PC-3 (cell line): ENCODE measurements around the gene AK8. TPM values are rescaled to one million over a fixed set of nuclear protein-coding genes. Genes with fewer than 3 reads are reported as not detected.

Source experiments
- ATAC-seq: fragments of 200-7000 bp; cut with Tn5 transposase; 2 replicates; pipeline ENCODE4 v1.9.1; 2020; ENCODE audit warnings: mild to moderate bottlenecking, moderate library complexity
- BruUV-seq: library from RNA; stranded (reverse); fragments of 400-500 nt; replicated peaks from 2 replicates; lab custom pipeline; 2021; lab: Mats Ljungman, UMichigan
- CTCF ChIA-PET: fragments of 300-600 bp; sonication (Branson Sonifier 250); formaldehyde crosslinking; loops from one replicate; lab custom pipeline; 2022; ENCODE audit warnings: antibody characterized with exemption; lab: Charles Lee
- POLR2A ChIA-PET: fragments of 300-600 bp; sonication (Branson Sonifier 250); formaldehyde crosslinking; loops from one replicate; lab custom pipeline; 2022; ENCODE audit warnings: antibody characterized with exemption; ENCODE audit not compliant: unreplicated experiment; lab: Charles Lee
- DNase-seq: peaks from one replicate; pipeline ENCODE4 v3.0.0-alpha.2; 2015
- H2AFZ ChIP-seq: fragments of 300-600 bp; sonication (generic); 2 replicates; pipeline ENCODE4 v1.6.0; 2016; ENCODE audit warnings: antibody characterized with exemption, low read length
- H3F3A ChIP-seq: fragments of 300-600 bp; sonication (generic); one replicate; pipeline ENCODE4 v1.6.0; 2017; ENCODE audit warnings: antibody characterized with exemption, low read length, control low read depth, mild to moderate bottlenecking; ENCODE audit not compliant: unreplicated experiment
- H3K27ac ChIP-seq: fragments of 300-600 bp; sonication (generic); 2 replicates; pipeline ENCODE4 v1.5.1; 2016; ENCODE audit warnings: mild to moderate bottlenecking, low read length
- H3K27me3 ChIP-seq: fragments of 300-600 bp; sonication (generic); 2 replicates; pipeline ENCODE4 v1.6.1; 2016; ENCODE audit warnings: low read length, mixed read lengths
- H3K36me3 ChIP-seq: fragments of 300-600 bp; sonication (generic); 2 replicates; pipeline ENCODE4 v1.6.1; 2016; ENCODE audit warnings: low read depth, mixed run types, low read length, mixed read lengths
- H3K4me1 ChIP-seq: fragments of 300-600 bp; sonication (generic); 2 replicates; pipeline ENCODE4 v1.5.1; 2016; ENCODE audit warnings: low read length; ENCODE audit not compliant: insufficient read depth
- H3K4me2 ChIP-seq: fragments of 300-600 bp; sonication (generic); 2 replicates; pipeline ENCODE4 v1.6.0; 2016; ENCODE audit warnings: low read length
- H3K4me3 ChIP-seq: fragments of 300-600 bp; sonication (generic); 2 replicates; pipeline ENCODE4 v1.5.1; 2016; ENCODE audit warnings: mild to moderate bottlenecking, low read length, mixed read lengths
- H3K79me2 ChIP-seq: fragments of 300-600 bp; sonication (generic); 2 replicates; pipeline ENCODE4 v1.6.1; 2017; ENCODE audit warnings: low read length, mixed read lengths
- H3K9ac ChIP-seq: fragments of 300-600 bp; sonication (generic); 2 replicates; pipeline ENCODE4 v1.6.0; 2016; ENCODE audit warnings: mild to moderate bottlenecking, low read length
- H3K9me2 ChIP-seq: fragments of 300-600 bp; sonication (generic); replicated peaks from 2 replicates; pipeline ENCODE4 v1.6.1; 2016; ENCODE audit warnings: mixed run types, low read length, mixed read lengths
- H3K9me3 ChIP-seq: fragments of 300-600 bp; sonication (generic); 2 replicates; pipeline ENCODE4 v1.6.1; 2016; ENCODE audit warnings: low read length, mixed read lengths
- H4K20me1 ChIP-seq: fragments of 300-600 bp; sonication (generic); 2 replicates; pipeline ENCODE4 v1.6.1; 2016; ENCODE audit warnings: low read length, mixed read lengths
- EZH2 ChIP-seq: fragments of 300-600 bp; sonication (generic); IDR thresholded peaks from one replicate; pipeline ENCODE4 v1.6.1; 2017; ENCODE audit warnings: antibody characterized with exemption, mild to moderate bottlenecking, low read length; ENCODE audit not compliant: unreplicated experiment
- EZH2phosphoT487 ChIP-seq: fragments of 300-600 bp; sonication (generic); IDR thresholded peaks from 2 replicates; pipeline ENCODE4 v1.6.1; 2018; ENCODE audit warnings: mild to moderate bottlenecking, antibody characterized with exemption, low read length, borderline replicate concordance
- intact Hi-C: fragments of 100-400 bp; cut with micrococcal nuclease; formaldehyde crosslinking; loops from 2 replicates; pipeline ENCODE4 v1.9.0; 2023
- total RNA-seq: library from RNA; depleted of rRNA; stranded (reverse); fragments of >200 nt; gene quantifications from 2 replicates; pipeline ENCODE4 v1.2.3, GENCODE V29; 2014
- TF ChIP-seq, protein P1 (sequence below): fragments of 300-600 bp; sonication (generic); conservative IDR thresholded peaks from 2 replicates; pipeline ENCODE4 v1.5.1; 2017; ENCODE audit warnings: antibody characterized with exemption, low read depth, mild to moderate bottlenecking, low read length

AK8 gene
- total RNA-seq, 1 experiment from 2014 or later, result 0.55 TPM

DNA sequence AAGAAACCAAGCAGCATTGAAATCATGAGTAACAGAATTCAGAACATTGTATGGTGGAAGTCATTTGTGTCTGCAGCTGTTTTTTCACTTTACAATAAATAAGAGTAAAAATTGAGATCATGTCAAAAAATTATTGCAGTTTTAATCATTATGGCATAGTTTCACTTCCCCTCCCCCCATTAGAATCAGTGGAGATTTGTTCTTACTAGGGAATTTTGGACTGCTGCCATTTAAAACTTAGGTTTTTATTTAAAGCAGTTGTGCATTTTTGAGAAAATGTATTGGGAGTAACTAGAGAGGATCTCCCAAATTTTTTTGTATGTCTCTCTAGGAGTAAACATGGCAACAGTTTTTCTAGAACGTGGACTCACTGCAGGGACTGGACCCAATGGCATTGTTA lies 187.4 kb downstream of the AK8 start:
- no peak for ATAC-seq
- Histone ChIP-seq H3K27ac (no peak overlapping the region), H3K9ac (no peak overlapping the region), H3K27me3 (no peaks in the 10 kb centered on the region), H3K36me3 (peaks cover 59% of the 10 kb centered on the region), H3K4me1 (no peaks in the 10 kb centered on the region), H3K4me3 (no peak overlapping the region), H3K4me2 (no peak overlapping the region), H3K9me2 (no peaks in the 10 kb centered on the region), H3K79me2 (0 out of 2 replicates have a peak, but pooled peaks cover 5% of the 10 kb centered on the region), H2AFZ (no peak overlapping the region), H3F3A (no peaks in the 10 kb centered on the region), H4K20me1 (no peaks in the 10 kb centered on the region), H3K9me3 (no peaks in the 10 kb centered on the region)
- no peak for TF ChIP-seq EZH2phosphoT487
- TF ChIP-seq EZH2, result no peak
- TF ChIP-seq, protein P1, sequence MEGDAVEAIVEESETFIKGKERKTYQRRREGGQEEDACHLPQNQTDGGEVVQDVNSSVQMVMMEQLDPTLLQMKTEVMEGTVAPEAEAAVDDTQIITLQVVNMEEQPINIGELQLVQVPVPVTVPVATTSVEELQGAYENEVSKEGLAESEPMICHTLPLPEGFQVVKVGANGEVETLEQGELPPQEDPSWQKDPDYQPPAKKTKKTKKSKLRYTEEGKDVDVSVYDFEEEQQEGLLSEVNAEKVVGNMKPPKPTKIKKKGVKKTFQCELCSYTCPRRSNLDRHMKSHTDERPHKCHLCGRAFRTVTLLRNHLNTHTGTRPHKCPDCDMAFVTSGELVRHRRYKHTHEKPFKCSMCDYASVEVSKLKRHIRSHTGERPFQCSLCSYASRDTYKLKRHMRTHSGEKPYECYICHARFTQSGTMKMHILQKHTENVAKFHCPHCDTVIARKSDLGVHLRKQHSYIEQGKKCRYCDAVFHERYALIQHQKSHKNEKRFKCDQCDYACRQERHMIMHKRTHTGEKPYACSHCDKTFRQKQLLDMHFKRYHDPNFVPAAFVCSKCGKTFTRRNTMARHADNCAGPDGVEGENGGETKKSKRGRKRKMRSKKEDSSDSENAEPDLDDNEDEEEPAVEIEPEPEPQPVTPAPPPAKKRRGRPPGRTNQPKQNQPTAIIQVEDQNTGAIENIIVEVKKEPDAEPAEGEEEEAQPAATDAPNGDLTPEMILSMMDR, result no peak
- intact Hi-C loops, result no loop called here
- no peak for DNase-seq
- ChIA-PET CTCF (no interaction called here), POLR2A (no interaction called here)
- no TSS peak for BruUV-seq

DNA sequence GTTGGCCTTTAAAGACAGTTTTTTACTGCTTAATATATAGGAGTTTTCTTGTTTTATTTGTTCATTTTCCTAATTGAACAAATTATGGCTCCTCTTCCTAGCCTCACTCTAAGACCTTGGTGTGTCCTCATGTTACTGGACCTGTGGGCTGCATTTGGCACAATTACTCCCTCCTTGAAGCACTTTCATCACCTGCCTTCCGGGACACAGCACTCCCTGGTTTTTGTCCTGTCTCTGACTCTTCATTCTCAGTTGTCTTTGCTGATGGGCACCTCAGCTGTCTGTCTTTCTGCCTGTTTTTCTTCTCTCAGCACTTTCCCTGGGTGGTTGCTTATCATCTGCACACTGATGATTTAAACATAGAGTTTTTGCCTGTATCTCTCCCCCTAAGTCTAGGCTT lies 194.2 kb downstream of the AK8 start:
- no TSS peak for BruUV-seq
- Histone ChIP-seq H3K4me3 (no peak overlapping the region), H3K79me2 (peaks cover 62% of the 10 kb centered on the region), H3K27me3 (no peaks in the 10 kb centered on the region), H3F3A (no peaks in the 10 kb centered on the region), H2AFZ (no peak overlapping the region), H3K36me3 (peaks cover 60% of the 10 kb centered on the region), H3K4me1 (no peaks in the 10 kb centered on the region), H3K9me2 (no peaks in the 10 kb centered on the region), H3K4me2 (no peak overlapping the region), H4K20me1 (peaks cover 15% of the 10 kb centered on the region; the same call in 1 of the 2 replicates), H3K9ac (no peak overlapping the region), H3K9me3 (no peaks in the 10 kb centered on the region), H3K27ac (no peak overlapping the region)
- intact Hi-C loops, result no loop called here
- CTCF ChIA-PET, result no interaction called here
- no peak for DNase-seq
- POLR2A ChIA-PET, result no interaction called here
- TF ChIP-seq EZH2 (no peak), EZH2phosphoT487 (no peak)
- TF ChIP-seq, protein P1, result no peak
- ATAC-seq, result no peak

DNA sequence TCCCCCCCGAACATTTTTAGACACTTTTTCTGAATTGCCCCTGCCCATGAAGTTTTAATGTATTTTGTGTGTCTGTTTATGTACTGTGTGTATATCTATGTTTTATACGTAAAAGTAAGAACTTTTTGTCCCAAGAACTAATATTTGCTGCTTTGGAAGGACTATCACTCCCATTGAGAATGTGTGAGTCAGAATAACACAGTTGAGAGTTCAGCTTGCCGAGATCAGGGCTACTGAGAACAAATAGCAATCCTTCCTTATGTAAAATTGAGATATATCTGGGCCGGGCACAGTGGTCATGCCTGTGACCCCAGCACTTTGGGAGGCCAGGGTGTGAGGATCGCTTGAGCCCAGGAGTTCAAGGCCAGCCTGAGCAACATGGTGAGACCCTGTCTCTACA lies 196.5 kb downstream of the AK8 start:
- no TSS peak for BruUV-seq
- peaks cover 84% of the 10 kb centered on the region for H3K79me2 ChIP-seq

More for the DNA sequence above, 196.5 kb downstream of the AK8 start:
- Histone ChIP-seq H3F3A (no peaks in the 10 kb centered on the region), H3K27me3 (no peaks in the 10 kb centered on the region), H3K27ac (no peak overlapping the region), H4K20me1 (peaks cover 30% of the 10 kb centered on the region; the same call in 1 of the 2 replicates), H3K4me2 (no peak overlapping the region), H3K9ac (no peak overlapping the region), H3K4me1 (no peaks in the 10 kb centered on the region), H2AFZ (no peak overlapping the region), H3K9me2 (no peaks in the 10 kb centered on the region), H3K36me3 (peaks cover 57% of the 10 kb centered on the region), H3K9me3 (no peaks in the 10 kb centered on the region), H3K4me3 (no peak overlapping the region)
- ChIA-PET POLR2A (no interaction called here), CTCF (no interaction called here)
- TF ChIP-seq, protein P1, result no peak
- TF ChIP-seq EZH2phosphoT487, result no peak
- TF ChIP-seq EZH2, result no peak
- ATAC-seq (no peak), DNase-seq (no peak)
- intact Hi-C loops, result no loop called here
